HepG2 (cell line): ENCODE results near the gene SKIDA1. TPM values are rescaled to one million over a fixed set of nuclear protein-coding genes. Genes with fewer than 3 reads are reported as not detected.

Source experiments
- GABPB1 ChIP-seq: IDR thresholded peaks from 2 replicates; pipeline ENCODE4 v1.6.1; 2016; ENCODE audit warnings: mild to moderate bottlenecking, missing genetic modification reagents, moderate library complexity, missing compliant biosample characterization
- HDAC1 ChIP-seq: sonication (generic); formaldehyde crosslinking; IDR thresholded peaks from 2 replicates; pipeline ENCODE4 v1.5.1; 2020; ENCODE audit warnings: mild to moderate bottlenecking, missing genetic modification reagents
- HINFP ChIP-seq: sonication (generic); formaldehyde crosslinking; IDR thresholded peaks from 2 replicates; pipeline ENCODE4 v1.4.0; 2020; ENCODE audit warnings: low read depth, mild to moderate bottlenecking, missing genetic modification reagents
- IRF1 ChIP-seq: sonication (generic); formaldehyde crosslinking; IDR thresholded peaks from 2 replicates; pipeline ENCODE4 v1.4.0; 2020; ENCODE audit warnings: low read depth, mild to moderate bottlenecking, missing genetic modification reagents
- IRF2 ChIP-seq: IDR thresholded peaks from 2 replicates; pipeline ENCODE4 v1.6.1; 2018; ENCODE audit warnings: missing genetic modification reagents, missing compliant biosample characterization
- KDM2A ChIP-seq: sonication (generic); formaldehyde crosslinking; IDR thresholded peaks from 2 replicates; pipeline ENCODE4 v1.4.0; 2020; ENCODE audit warnings: low read depth, missing genetic modification reagents, borderline replicate concordance
- KLF6 ChIP-seq: IDR thresholded peaks from 2 replicates; pipeline ENCODE4 v1.8.0; 2016; ENCODE audit warnings: missing biosample characterization, missing genetic modification reagents
- KMT2A ChIP-seq: sonication (generic); formaldehyde crosslinking; IDR thresholded peaks from 2 replicates; pipeline ENCODE4 v1.4.0; 2020; ENCODE audit warnings: missing genetic modification reagents
- MEIS1 ChIP-seq: sonication (generic); formaldehyde crosslinking; IDR thresholded peaks from 2 replicates; pipeline ENCODE4 v1.9.0; 2021; ENCODE audit warnings: mild to moderate bottlenecking, missing genetic modification reagents, moderate library complexity, borderline replicate concordance
- MEIS2 ChIP-seq: sonication (generic); formaldehyde crosslinking; IDR thresholded peaks from 2 replicates; pipeline ENCODE4 v1.9.0; 2021; ENCODE audit warnings: mild to moderate bottlenecking, missing genetic modification reagents
- MXI1 ChIP-seq: IDR thresholded peaks from 3 replicates; pipeline ENCODE4 v1.6.1; 2012; ENCODE audit warnings: low read depth, low read length, inconsistent platforms, borderline replicate concordance
- NFIC ChIP-seq: IDR thresholded peaks from 2 replicates; pipeline ENCODE4 v1.6.1; 2012; ENCODE audit warnings: mild to moderate bottlenecking, low read length, inconsistent platforms
- PAF1 ChIP-seq: IDR thresholded peaks from 2 replicates; pipeline ENCODE4 v1.6.1; 2016; ENCODE audit warnings: missing genetic modification reagents, missing compliant biosample characterization
- RBFOX2 ChIP-seq: fragments of 200-400 bp; formaldehyde crosslinking; IDR thresholded peaks from 2 replicates; pipeline ENCODE4 v1.6.1; 2017; ENCODE audit warnings: low read depth, mild to moderate bottlenecking, low read length
- RELA ChIP-seq: sonication (generic); formaldehyde crosslinking; IDR thresholded peaks from 2 replicates; pipeline ENCODE4 v1.4.0; 2020; ENCODE audit warnings: missing genetic modification reagents
- SIX4 ChIP-seq: sonication (generic); formaldehyde crosslinking; IDR thresholded peaks from 2 replicates; pipeline ENCODE4 v1.4.0; 2020; ENCODE audit warnings: missing genetic modification reagents
- STAT6 ChIP-seq: sonication (generic); formaldehyde crosslinking; IDR thresholded peaks from 2 replicates; pipeline ENCODE4 v1.4.0; 2020; ENCODE audit warnings: missing genetic modification reagents, mild to moderate bottlenecking, borderline replicate concordance
- USF2 ChIP-seq, 2 experiments: sonication (generic) in 1 of 2; formaldehyde crosslinking in 1 of 2; IDR thresholded peaks; 2 replicates each; pipeline versions ENCODE4 v1.5.1 to v1.6.1; 2011 to 2020; ENCODE audit warnings: borderline replicate concordance in 1 of 2, low read depth in 1 of 2, low read length in 1 of 2, mild to moderate bottlenecking in 1 of 2, missing genetic modification reagents in 1 of 2, moderate library complexity in 1 of 2
- ZNF124 ChIP-seq: sonication (generic); formaldehyde crosslinking; IDR thresholded peaks from 2 replicates; pipeline ENCODE4 v1.4.0; 2020; ENCODE audit warnings: missing genetic modification reagents
- ZNF878 ChIP-seq: sonication (generic); formaldehyde crosslinking; IDR thresholded peaks from 2 replicates; pipeline ENCODE4 v1.8.1; 2023; ENCODE audit warnings: mild to moderate bottlenecking, missing genetic modification reagents, moderate library complexity
- polyA plus RNA-seq, 8 experiments: library from polyadenylated mRNA; depleted of rRNA in 3 of 8; stranded (reverse) in 7 of 8; unstranded in 1 of 8; fragments of >200 nt; fragmentation: Illumina TruSeq in 4 of 8; extraction: Trizol in 4 of 8; gene quantifications; 2 replicates each; pipeline versions ENCODE4 v1.2.1 to v1.2.3, GENCODE V29; 2011 to 2016; ENCODE audit warnings: low read depth in 4 of 8, missing spikeins in 1 of 8, mixed read lengths in 1 of 8; ENCODE audit not compliant: insufficient read depth in 1 of 8
- total RNA-seq, 5 experiments: library from RNA; depleted of rRNA; stranded (reverse); fragments of >200 nt; fragmentation: Illumina TruSeq; extraction: Trizol; gene quantifications; 2 replicates each; pipeline ENCODE4 v1.2.3, GENCODE V29; 2016; ENCODE audit warnings: low read depth in 1 of 5

Gene SKIDA1
- total and polyA plus RNA-seq, 2 of the 13 experiments (the other 11 are each of a cell fraction or from before 2014, with no cell fraction given) = 0.73 to 1.5 TPM

GRCh38 chr10:21526860-21527597 lies 1.5 kb upstream of the SKIDA1 start (continued):
- TF ChIP-seq IRF1 (CRISPR knock-in tag) (no peak), SIX4 (no peak), ZNF878 (CRISPR knock-in tag) (0 out of 2 replicates have a peak, but pooled peaks have one; percentile 33), PAF1 (CRISPR knock-in tag) (no peak), HDAC1 (CRISPR knock-in tag) (peak; percentile 61), HINFP (CRISPR knock-in tag) (0 out of 2 replicates have a peak, but pooled peaks have one; percentile 36), STAT6 (CRISPR knock-in tag) (0 out of 2 replicates have a peak, but pooled peaks have one; percentile 43), MXI1 (0 out of 3 replicates have a peak, but pooled peaks have one; percentile 19), KMT2A (CRISPR knock-in tag) (peak; percentile 96), MEIS1 (CRISPR knock-in tag) (0 out of 2 replicates have a peak, but pooled peaks have one; percentile 13), GABPB1 (peak; percentile 75; the same call in 1 of the 2 replicates), RBFOX2 (peak; percentile 89), IRF2 (CRISPR knock-in tag) (peak; percentile 22; the same call in 1 of the 2 replicates), ZNF124 (peak; percentile 84), KDM2A (peak; percentile 46; the same call in 1 of the 2 replicates), USF2 (IDR thresholded peaks at IDR 0.05; ENCODE audit: low read depth, low read length) (no peak), USF2 (CRISPR knock-in tag; IDR thresholded peaks at IDR 0.05; ENCODE audit: borderline replicate concordance) (no peak), RELA (CRISPR knock-in tag) (0 out of 2 replicates have a peak, but pooled peaks have one; percentile 17), KLF6 (CRISPR knock-in tag) (0 out of 2 replicates have a peak, but pooled peaks have one; percentile 61), NFIC (no peak), MEIS2 (peak; percentile 88)
